Effector memory CD8-positive, alpha-beta T cell (primary cell): Measurements from ENCODE around the gene ATXN1.

Experiments
- ATAC-seq: fragments of 150-1000 bp; cut with Tn5 transposase; replicated peaks from 2 replicates; pipeline ENCODE4 v1.10.0; 2021; ENCODE audit warnings: mild to moderate bottlenecking, moderate library complexity
- DNase-seq, 3 experiments: peaks; one replicate each; pipeline ENCODE4 v3.0.0; 2021
- H3K27ac Mint-ChIP-seq, 2 donors: one replicate each; pipeline ENCODE4 v1.8.0; 2022; ENCODE audit warnings: mild to moderate bottlenecking in 2 of 2, mixed read lengths in 2 of 2, moderate library complexity in 2 of 2
- H3K27me3 Mint-ChIP-seq, 2 donors: one replicate each; pipeline ENCODE4 v1.8.0; 2022; ENCODE audit warnings: mixed read lengths in 2 of 2
- H3K36me3 Mint-ChIP-seq: one replicate; pipeline ENCODE4 v1.8.0; 2022; ENCODE audit warnings: mild to moderate bottlenecking, moderate library complexity, mixed read lengths; ENCODE audit not compliant: insufficient read depth
- H3K4me1 Mint-ChIP-seq, 2 donors: one replicate each; pipeline ENCODE4 v1.8.0; 2022; ENCODE audit warnings: low read depth in 2 of 2, mixed read lengths in 2 of 2
- H3K4me3 Mint-ChIP-seq, 2 donors: one replicate each; pipeline ENCODE4 v1.8.0; 2022; ENCODE audit warnings: mild to moderate bottlenecking in 2 of 2, mixed read lengths in 2 of 2, moderate library complexity in 2 of 2
- H3K9me3 Mint-ChIP-seq, 2 donors: one replicate each; pipeline ENCODE4 v1.8.0; 2022; ENCODE audit warnings: mixed read lengths in 2 of 2

ATXN1 gene

GRCh38 chr6:16754274-16754673, 7.0 kb downstream of the ATXN1 start:
- peaks cover 56% of the 10 kb centered on the region for H3K36me3 Mint-ChIP-seq
- no peaks in the 10 kb centered on the region for H3K27me3 Mint-ChIP-seq
- peak overlapping the region; percentile 4 to 13 for H3K4me3 Mint-ChIP-seq
- H3K27ac Mint-ChIP-seq: peak overlapping the region; percentile 11 to 29
- DNase-seq (no peak), ATAC-seq (no peak)
- H3K9me3 Mint-ChIP-seq: no peaks in the 10 kb centered on the region
- peaks cover 51 to 87% of the 10 kb centered on the region in 2 donors for H3K4me1 Mint-ChIP-seq

- no peak overlapping the region for H3K27ac Mint-ChIP-seq
- H3K4me3 Mint-ChIP-seq: no peak overlapping the region
- peaks cover 50% of the 10 kb centered on the region for H3K36me3 Mint-ChIP-seq
- H3K4me1 Mint-ChIP-seq: peaks cover 51 to 88% of the 10 kb centered on the region in 2 donors
- H3K9me3 Mint-ChIP-seq: no peaks in the 10 kb centered on the region
- no peak for DNase-seq
- H3K27me3 Mint-ChIP-seq: no peaks in the 10 kb centered on the region
- ATAC-seq: no peak
Measured at GRCh38 chr6:16753341-16753740, 7.9 kb downstream of the ATXN1 start.

GRCh38 chr6:16752206-16752866, 8.9 kb downstream of the ATXN1 start:
- H3K36me3 Mint-ChIP-seq: peaks cover 49% of the 10 kb centered on the region
- no peak overlapping the region for H3K4me3 Mint-ChIP-seq
- DNase-seq (no peak), ATAC-seq (no peak)
- H3K4me1 Mint-ChIP-seq: peaks cover 53 to 84% of the 10 kb centered on the region in 2 donors
- no peaks in the 10 kb centered on the region for H3K9me3 Mint-ChIP-seq
- peak overlapping the region in 1 of 2 donors; percentile 60 for H3K27ac Mint-ChIP-seq
- H3K27me3 Mint-ChIP-seq: no peaks in the 10 kb centered on the region

- H3K36me3 Mint-ChIP-seq: peaks cover 42% of the 10 kb centered on the region
- no peak for DNase-seq
Measured at GRCh38 chr6:16751251-16751946, 9.9 kb downstream of the ATXN1 start.

GRCh38 chr6:16750566-16750965, 10.7 kb downstream of the ATXN1 start:
- Mint-ChIP-seq H3K4me3 (peak overlapping the region in 1 of 2 donors; percentile 20), H3K4me1 (peaks cover 59 to 84% of the 10 kb centered on the region in 2 donors), H3K27me3 (no peaks in the 10 kb centered on the region), H3K36me3 (peaks cover 45% of the 10 kb centered on the region), H3K9me3 (no peaks in the 10 kb centered on the region), H3K27ac (no peak overlapping the region)
- ATAC-seq (no peak), DNase-seq (no peak)

More at GRCh38 chr6:16751251-16751946, 9.9 kb downstream of the ATXN1 start:
- no peak for ATAC-seq
- Mint-ChIP-seq H3K27ac (peak overlapping the region in 1 of 2 donors; percentile 35), H3K4me1 (peaks cover 53 to 80% of the 10 kb centered on the region in 2 donors), H3K27me3 (no peaks in the 10 kb centered on the region), H3K4me3 (peak overlapping the region in 1 of 2 donors; percentile 20), H3K9me3 (no peaks in the 10 kb centered on the region)

GRCh38 chr6:16749516-16750485, 11.5 kb downstream of the ATXN1 start:
- Mint-ChIP-seq H3K36me3 (peaks cover 47% of the 10 kb centered on the region), H3K27ac (peak overlapping the region in 1 of 2 donors; percentile 17), H3K4me1 (peaks cover 56 to 83% of the 10 kb centered on the region in 2 donors), H3K27me3 (no peaks in the 10 kb centered on the region), H3K4me3 (peak overlapping the region in 1 of 2 donors; percentile 16), H3K9me3 (no peaks in the 10 kb centered on the region)
- DNase-seq: no peak
- no peak for ATAC-seq

GRCh38 chr6:16748025-16748319, 13.3 kb downstream of the ATXN1 start:
- peaks cover 36% of the 10 kb centered on the region for H3K36me3 Mint-ChIP-seq
- ATAC-seq: peak; percentile 5
- no peaks in the 10 kb centered on the region for H3K9me3 Mint-ChIP-seq
- peak overlapping the region; percentile 56 to 57 for H3K4me3 Mint-ChIP-seq
- no peaks in the 10 kb centered on the region for H3K27me3 Mint-ChIP-seq
- peaks cover 66 to 83% of the 10 kb centered on the region in 2 donors for H3K4me1 Mint-ChIP-seq
- no peak for DNase-seq
- H3K27ac Mint-ChIP-seq: peak overlapping the region; percentile 52 to 71

GRCh38 chr6:16747232-16748024, 13.8 kb downstream of the ATXN1 start:
- Mint-ChIP-seq H3K27me3 (no peaks in the 10 kb centered on the region), H3K4me1 (peaks cover 66 to 83% of the 10 kb centered on the region in 2 donors), H3K4me3 (peak overlapping the region; percentile 56 to 57), H3K36me3 (peaks cover 36% of the 10 kb centered on the region), H3K27ac (peak overlapping the region; percentile 52 to 71), H3K9me3 (no peaks in the 10 kb centered on the region)
- ATAC-seq (peak; percentile 79), DNase-seq (no peak)

GRCh38 chr6:16746812-16747211, 14.4 kb downstream of the ATXN1 start:
- no peak for ATAC-seq
- H3K4me1 Mint-ChIP-seq: peaks cover 69 to 84% of the 10 kb centered on the region in 2 donors
- peaks cover 41% of the 10 kb centered on the region for H3K36me3 Mint-ChIP-seq
- no peaks in the 10 kb centered on the region for H3K27me3 Mint-ChIP-seq
- no peaks in the 10 kb centered on the region for H3K9me3 Mint-ChIP-seq
- H3K27ac Mint-ChIP-seq: peak overlapping the region in 1 of 2 donors; percentile 52
- DNase-seq: no peak
- peak overlapping the region in 1 of 2 donors; percentile 56 for H3K4me3 Mint-ChIP-seq

- Mint-ChIP-seq H3K36me3 (peaks cover 42% of the 10 kb centered on the region), H3K27ac (peak overlapping the region in 1 of 2 donors; percentile 52), H3K9me3 (no peaks in the 10 kb centered on the region), H3K27me3 (no peaks in the 10 kb centered on the region), H3K4me3 (peak overlapping the region in 1 of 2 donors; percentile 3), H3K4me1 (peaks cover 70 to 87% of the 10 kb centered on the region in 2 donors)
- no peak for DNase-seq
- ATAC-seq: no peak
Measured at GRCh38 chr6:16746401-16746800, 14.9 kb downstream of the ATXN1 start.

GRCh38 chr6:16743664-16744210, 17.5 kb downstream of the ATXN1 start:
- peaks cover 59 to 80% of the 10 kb centered on the region in 2 donors for H3K4me1 Mint-ChIP-seq
- H3K4me3 Mint-ChIP-seq: peak overlapping the region in 1 of 2 donors; percentile 16
- no peak for DNase-seq
- ATAC-seq: no peak
- no peaks in the 10 kb centered on the region for H3K27me3 Mint-ChIP-seq
- H3K9me3 Mint-ChIP-seq: no peaks in the 10 kb centered on the region
- peak overlapping the region; percentile 7 to 56 for H3K27ac Mint-ChIP-seq
- peaks cover 38% of the 10 kb centered on the region for H3K36me3 Mint-ChIP-seq

- no peak for DNase-seq
- H3K36me3 Mint-ChIP-seq: peaks cover 52% of the 10 kb centered on the region
- H3K27me3 Mint-ChIP-seq: no peaks in the 10 kb centered on the region
- H3K4me3 Mint-ChIP-seq: no peak overlapping the region
- H3K4me1 Mint-ChIP-seq: peaks cover 52 to 76% of the 10 kb centered on the region in 2 donors
- H3K9me3 Mint-ChIP-seq: no peaks in the 10 kb centered on the region
- H3K27ac Mint-ChIP-seq: peak overlapping the region in 1 of 2 donors; percentile 57
- ATAC-seq: no peak
Measured at GRCh38 chr6:16742116-16742515, 19.1 kb downstream of the ATXN1 start.
